ENCODE data around the gene ACAP1.

The ACAP1 gene

GRCh38 chr17:7304179-7304578, 32.1 kb upstream of the ACAP1 start:
- Mint-ChIP-seq H3K4me3 (no peak overlapping the region), H3K9me3 (no peaks in the 10 kb centered on the region), H3K4me1 (peaks cover 7% of the 10 kb centered on the region), H3K36me3 (ENCODE audit: insufficient read depth) (peaks cover 21% of the 10 kb centered on the region), H3K27me3 (no peaks in the 10 kb centered on the region), H3K27ac (ENCODE audit: low read depth) (no peak overlapping the region)
- ATAC-seq (replicated peaks; ENCODE audit: extremely low read depth, poor library complexity, severe bottlenecking) (no peak), DNase-seq (ENCODE audit: low spot score in 2 of 2) (no peak)

- Mint-ChIP-seq H3K4me1 (peaks cover 34% of the 10 kb centered on the region), H3K27ac (ENCODE audit: low read depth) (peak within 1 kb of the TSS; percentile 95), H3K4me3 (peak within 1 kb of the TSS; percentile 79), H3K27me3 (no peaks in the 10 kb centered on the region), H3K36me3 (ENCODE audit: insufficient read depth) (peaks cover 46% of the 10 kb centered on the region), H3K9me3 (no peaks in the 10 kb centered on the region)
- DNase-seq (ENCODE audit: low spot score in 2 of 2) (peak; percentile 99), ATAC-seq (replicated peaks; ENCODE audit: extremely low read depth, poor library complexity, severe bottlenecking) (peak; percentile 65)
Observed at GRCh38 chr17:7306911-7307685, 29.2 kb upstream of the ACAP1 start, which contains the start of gene EIF5A. EIF5A (plus strand) TSS chr17:7307628; CDS start chr17:7309636, 2,008 bp downstream.

- Mint-ChIP-seq H3K9me3 (no peaks in the 10 kb centered on the region), H3K36me3 (ENCODE audit: insufficient read depth) (peaks cover 54% of the 10 kb centered on the region)
- DNase-seq (ENCODE audit: low spot score in 2 of 2), result peak in 1 of 2 donors; percentile 49
Observed at GRCh38 chr17:7307686-7308624, 28.4 kb upstream of the ACAP1 start.

GRCh38 chr17:7308625-7309433, 27.5 kb upstream of the ACAP1 start:
- Mint-ChIP-seq H3K9me3 (no peaks in the 10 kb centered on the region), H3K27ac (ENCODE audit: low read depth) (peak overlapping the region; percentile 95), H3K27me3 (no peaks in the 10 kb centered on the region), H3K36me3 (ENCODE audit: insufficient read depth) (peaks cover 63% of the 10 kb centered on the region), H3K4me3 (peak overlapping the region; percentile 79), H3K4me1 (peaks cover 49% of the 10 kb centered on the region)
- ATAC-seq (replicated peaks; ENCODE audit: extremely low read depth, poor library complexity, severe bottlenecking) (peak; percentile 40), DNase-seq (ENCODE audit: low spot score in 2 of 2) (peak; percentile 67 to 89)

More at GRCh38 chr17:7307686-7308624, 28.4 kb upstream of the ACAP1 start:
- Mint-ChIP-seq H3K27ac (ENCODE audit: low read depth) (peak overlapping the region; percentile 95), H3K27me3 (no peaks in the 10 kb centered on the region), H3K4me1 (peaks cover 40% of the 10 kb centered on the region), H3K4me3 (peak overlapping the region; percentile 79)
- peak; percentile 7 for ATAC-seq (replicated peaks; ENCODE audit: extremely low read depth, poor library complexity, severe bottlenecking)

GRCh38 chr17:7309628-7310027, 26.7 kb upstream of the ACAP1 start:
- Mint-ChIP-seq H3K9me3 (no peaks in the 10 kb centered on the region), H3K36me3 (ENCODE audit: insufficient read depth) (peaks cover 70% of the 10 kb centered on the region), H3K27me3 (no peaks in the 10 kb centered on the region), H3K4me3 (peak overlapping the region; percentile 79), H3K4me1 (peaks cover 57% of the 10 kb centered on the region), H3K27ac (ENCODE audit: low read depth) (peak overlapping the region; percentile 95)
- no peak for ATAC-seq (replicated peaks; ENCODE audit: extremely low read depth, poor library complexity, severe bottlenecking)
- no peak for DNase-seq (ENCODE audit: low spot score in 2 of 2)

GRCh38 chr17:7311110-7311705, 25.1 kb upstream of the ACAP1 start:
- DNase-seq (ENCODE audit: low spot score in 2 of 2), result no peak
- ATAC-seq (replicated peaks; ENCODE audit: extremely low read depth, poor library complexity, severe bottlenecking), result no peak
- H3K4me3 Mint-ChIP-seq, result peak overlapping the region; percentile 79
- peaks cover 76% of the 10 kb centered on the region for H3K36me3 Mint-ChIP-seq (ENCODE audit: insufficient read depth)
- peaks cover 69% of the 10 kb centered on the region for H3K4me1 Mint-ChIP-seq
- H3K27ac Mint-ChIP-seq (ENCODE audit: low read depth), result peak overlapping the region; percentile 95
- H3K9me3 Mint-ChIP-seq, result no peaks in the 10 kb centered on the region
- no peaks in the 10 kb centered on the region for H3K27me3 Mint-ChIP-seq

GRCh38 chr17:7312432-7313087, 23.8 kb upstream of the ACAP1 start:
- H3K36me3 Mint-ChIP-seq (ENCODE audit: insufficient read depth), result peaks cover 67% of the 10 kb centered on the region
- ATAC-seq (replicated peaks; ENCODE audit: extremely low read depth, poor library complexity, severe bottlenecking) (no peak), DNase-seq (ENCODE audit: low spot score in 2 of 2) (no peak)
- no peaks in the 10 kb centered on the region for H3K27me3 Mint-ChIP-seq
- peak overlapping the region; percentile 94 for H3K4me3 Mint-ChIP-seq
- H3K27ac Mint-ChIP-seq (ENCODE audit: low read depth), result peak overlapping the region; percentile 73
- H3K9me3 Mint-ChIP-seq, result no peaks in the 10 kb centered on the region
- H3K4me1 Mint-ChIP-seq, result peaks cover 73% of the 10 kb centered on the region

GRCh38 chr17:7313088-7313889, 23.0 kb upstream of the ACAP1 start:
- peaks cover 67% of the 10 kb centered on the region for H3K36me3 Mint-ChIP-seq (ENCODE audit: insufficient read depth)
- DNase-seq (ENCODE audit: low spot score in 2 of 2), result no peak
- no peaks in the 10 kb centered on the region for H3K27me3 Mint-ChIP-seq
- ATAC-seq (replicated peaks; ENCODE audit: extremely low read depth, poor library complexity, severe bottlenecking), result no peak
- H3K9me3 Mint-ChIP-seq, result no peaks in the 10 kb centered on the region
- peak overlapping the region; percentile 94 for H3K4me3 Mint-ChIP-seq
- H3K27ac Mint-ChIP-seq (ENCODE audit: low read depth), result peak overlapping the region; percentile 73
- peaks cover 73% of the 10 kb centered on the region for H3K4me1 Mint-ChIP-seq

- no peak for ATAC-seq (replicated peaks; ENCODE audit: extremely low read depth, poor library complexity, severe bottlenecking)
- H3K27ac Mint-ChIP-seq (ENCODE audit: low read depth), result peak overlapping the region; percentile 93
- no peaks in the 10 kb centered on the region for H3K9me3 Mint-ChIP-seq
- H3K4me1 Mint-ChIP-seq, result peaks cover 67% of the 10 kb centered on the region
- peak overlapping the region; percentile 94 for H3K4me3 Mint-ChIP-seq
- no peaks in the 10 kb centered on the region for H3K27me3 Mint-ChIP-seq
- H3K36me3 Mint-ChIP-seq (ENCODE audit: insufficient read depth), result peaks cover 61% of the 10 kb centered on the region
- DNase-seq (ENCODE audit: low spot score in 2 of 2), result no peak
Observed at GRCh38 chr17:7313890-7314718, 22.2 kb upstream of the ACAP1 start.

- DNase-seq (ENCODE audit: low spot score in 2 of 2), result peak; percentile 89 to 90
- Mint-ChIP-seq H3K9me3 (no peaks in the 10 kb centered on the region), H3K4me1 (peaks cover 58% of the 10 kb centered on the region), H3K36me3 (ENCODE audit: insufficient read depth) (peaks cover 54% of the 10 kb centered on the region), H3K4me3 (peak within 1 kb of the TSS; percentile 94), H3K27ac (ENCODE audit: low read depth) (peak within 1 kb of the TSS; percentile 93), H3K27me3 (no peaks in the 10 kb centered on the region)
- peak; percentile 91 for ATAC-seq (replicated peaks; ENCODE audit: extremely low read depth, poor library complexity, severe bottlenecking)
Observed at GRCh38 chr17:7314719-7315569, 21.4 kb upstream of the ACAP1 start, which contains the start of gene GPS2. GPS2 (minus strand) TSS chr17:7315360; CDS start chr17:7315052, 308 bp downstream.
